AG09319 (cell line): Measurements from ENCODE around the gene PHF24.

Source experiments
- DNase-seq: peaks from one replicate; pipeline ENCODE4 v3.0.0-alpha.2; 2010; ENCODE audit warnings: low read depth; ENCODE audit errors: extremely low read depth
- TF ChIP-seq, protein P1 (sequence below): IDR thresholded peaks from 2 replicates; pipeline ENCODE4 v1.5.1; 2011; ENCODE audit warnings: low read depth, mild to moderate bottlenecking, inconsistent platforms, low read length, moderate library complexity

PHF24 gene

DNA sequence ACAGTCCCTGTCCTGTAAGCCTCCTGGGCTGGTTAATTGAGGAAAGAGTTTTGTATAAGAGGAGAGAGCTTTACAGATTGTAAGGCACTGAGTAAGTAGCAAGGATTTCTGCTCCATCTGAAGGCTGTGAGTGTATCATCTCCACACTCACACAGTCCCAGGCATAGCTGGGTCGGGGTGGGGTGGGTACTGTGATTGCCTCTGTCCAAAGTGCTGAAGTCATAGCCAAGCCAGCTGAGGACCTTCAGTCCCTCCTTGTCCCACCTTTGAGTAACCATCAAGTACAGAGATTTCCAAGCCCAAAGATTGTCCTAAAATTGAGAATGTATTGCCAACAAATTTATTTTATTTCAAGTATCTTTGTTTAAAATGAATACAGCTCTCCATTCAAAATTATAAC, 26.0 kb downstream of the PHF24 start:
- TF ChIP-seq, protein P1, sequence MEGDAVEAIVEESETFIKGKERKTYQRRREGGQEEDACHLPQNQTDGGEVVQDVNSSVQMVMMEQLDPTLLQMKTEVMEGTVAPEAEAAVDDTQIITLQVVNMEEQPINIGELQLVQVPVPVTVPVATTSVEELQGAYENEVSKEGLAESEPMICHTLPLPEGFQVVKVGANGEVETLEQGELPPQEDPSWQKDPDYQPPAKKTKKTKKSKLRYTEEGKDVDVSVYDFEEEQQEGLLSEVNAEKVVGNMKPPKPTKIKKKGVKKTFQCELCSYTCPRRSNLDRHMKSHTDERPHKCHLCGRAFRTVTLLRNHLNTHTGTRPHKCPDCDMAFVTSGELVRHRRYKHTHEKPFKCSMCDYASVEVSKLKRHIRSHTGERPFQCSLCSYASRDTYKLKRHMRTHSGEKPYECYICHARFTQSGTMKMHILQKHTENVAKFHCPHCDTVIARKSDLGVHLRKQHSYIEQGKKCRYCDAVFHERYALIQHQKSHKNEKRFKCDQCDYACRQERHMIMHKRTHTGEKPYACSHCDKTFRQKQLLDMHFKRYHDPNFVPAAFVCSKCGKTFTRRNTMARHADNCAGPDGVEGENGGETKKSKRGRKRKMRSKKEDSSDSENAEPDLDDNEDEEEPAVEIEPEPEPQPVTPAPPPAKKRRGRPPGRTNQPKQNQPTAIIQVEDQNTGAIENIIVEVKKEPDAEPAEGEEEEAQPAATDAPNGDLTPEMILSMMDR, result no peak
- no peak for DNase-seq

GRCh38 chr9:34985311-34985899, 27.3 kb downstream of the PHF24 start:
- no peak for DNase-seq
- TF ChIP-seq, protein P1, result peak; percentile 78

- DNase-seq, result no peak
- TF ChIP-seq, protein P1, result no peak
These were observed 28.5 kb downstream of the PHF24 start for GRCh38 chr9:34986540-34987047.

DNA sequence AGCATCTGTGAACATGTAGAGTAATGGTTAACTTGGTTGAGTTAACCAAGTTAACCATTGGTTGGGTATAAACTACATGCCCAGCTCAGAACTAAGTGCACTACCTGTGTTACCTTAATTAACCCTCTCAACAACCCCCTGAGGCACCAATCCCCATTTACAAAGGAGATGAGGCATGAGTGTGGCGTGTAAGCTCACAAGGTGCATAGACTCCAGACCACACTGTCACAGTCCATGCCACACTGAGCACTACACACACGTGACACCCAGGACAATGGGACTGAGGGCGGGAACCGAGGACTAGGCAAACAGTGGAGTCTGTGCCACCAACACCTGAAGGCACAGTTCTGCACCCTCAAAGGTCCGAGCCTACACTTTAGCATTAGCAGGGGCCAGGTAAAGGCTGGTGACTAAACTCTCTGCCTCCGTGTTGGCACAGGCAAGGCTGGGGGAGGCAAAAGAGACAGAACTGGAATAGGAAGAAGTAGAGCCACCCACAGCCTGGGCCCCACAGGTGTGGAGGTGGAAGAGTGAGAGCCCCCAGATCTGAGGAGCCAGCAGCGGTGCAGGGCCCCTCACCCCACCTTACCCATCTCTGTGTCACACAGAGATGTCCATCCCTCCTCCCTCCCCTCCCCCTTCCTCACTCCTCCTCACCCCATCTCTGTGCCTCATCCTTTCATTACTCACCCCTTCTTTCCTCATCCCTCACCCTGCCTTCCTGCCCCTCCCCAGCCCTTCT, 29.2 kb downstream of the PHF24 start:
- DNase-seq, result no peak
- TF ChIP-seq, protein P1, result no peak

DNA sequence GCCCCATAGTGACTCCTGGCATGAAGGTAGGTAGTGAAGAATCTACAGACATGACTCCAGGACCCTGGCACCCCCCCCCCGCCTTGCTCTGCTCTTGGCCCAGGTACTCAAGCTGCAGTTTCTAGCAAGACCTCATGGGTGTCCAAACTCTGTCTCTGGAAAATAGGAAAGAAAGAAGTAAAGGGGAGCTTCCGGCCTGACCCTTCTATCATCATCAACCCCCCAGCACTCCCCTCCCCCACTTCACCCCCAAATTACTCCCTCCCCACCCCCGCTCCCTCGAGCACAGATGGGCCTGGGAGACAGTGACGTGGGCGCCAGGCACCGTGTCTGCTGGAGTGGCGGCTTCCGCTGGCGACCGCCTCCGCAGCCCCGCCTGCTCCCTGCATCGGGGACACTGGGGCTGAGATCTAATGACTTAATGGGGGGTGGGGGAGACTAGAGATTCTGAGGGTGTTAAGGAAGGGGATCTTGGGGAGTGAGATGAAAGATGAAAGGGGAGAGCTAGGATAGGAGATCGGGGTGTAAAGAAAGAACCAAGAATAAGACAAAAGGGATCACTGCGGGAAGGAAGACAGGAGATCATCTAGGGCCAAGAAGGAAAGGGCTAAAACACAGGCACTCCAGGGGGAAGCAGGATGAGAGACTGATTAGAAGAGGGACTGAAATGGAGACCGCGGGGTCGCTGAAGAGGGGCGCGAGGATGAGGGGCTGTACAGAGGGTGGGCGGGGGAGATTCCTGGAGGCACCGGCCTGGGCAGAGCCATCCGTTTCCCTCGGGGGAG, 30.3 kb downstream of the PHF24 start:
- DNase-seq, result no peak
- TF ChIP-seq, protein P1, result no peak

GRCh38 chr9:34989003-34989945, 31.2 kb downstream of the PHF24 start, which contains the start of gene DNAJB5:
TSS of gene DNAJB5 (plus strand) at chr9:34989745. CDS start at chr9:34990631, 886 bp downstream.
- DNase-seq, result peak; percentile 100
- TF ChIP-seq, protein P1, result no peak
